Keratinocyte (primary cell): ENCODE results near the gene GDPD5.

Experiments used
- CTCF ChIP-seq, 3 experiments: IDR thresholded peaks in 1 of 3; conservative IDR thresholded peaks in 1 of 3; optimal IDR thresholded peaks in 1 of 3; 2 replicates in 2 of 3; 3 replicates in 1 of 3; pipeline versions ENCODE3 to v1.5.1; 2011; ENCODE audit warnings: low read length in 3 of 3, mild to moderate bottlenecking in 3 of 3, moderate library complexity in 2 of 3, control low read depth in 1 of 3, inconsistent platforms in 1 of 3; ENCODE audit not compliant: insufficient read depth in 2 of 3; ENCODE audit errors: extremely low read depth in 1 of 3
- EZH2 ChIP-seq: IDR thresholded peaks from one replicate; pipeline ENCODE4 v1.6.1; 2012; ENCODE audit warnings: inconsistent platforms, mild to moderate bottlenecking, low read length, moderate library complexity

- TF ChIP-seq CTCF (optimal IDR thresholded peaks at IDR 0.05 in 1 of 3, IDR thresholded peaks at IDR 0.05 in 1 of 3, conservative IDR thresholded peaks at IDR 0.05 in 1 of 3; ENCODE audit: extremely low read depth in 1 of 3, insufficient read depth in 2 of 3, low read length in 3 of 3) (no peak), EZH2 (no peak)
These were observed 2.6 kb downstream of the GDPD5 start for GRCh38 chr11:75523189-75523588.
